ENCODE data around the gene TRAM2. TPM values are rescaled to one million over a fixed set of nuclear protein-coding genes. Genes with fewer than 3 reads are reported as not detected.
"Not testable (repeated sequence)": the region's sequence is repeated elsewhere in the genome, so short reads cannot be mapped to it uniquely, and the experiment has no call there.

The TRAM2 gene
- polyA plus RNA-seq, 1 experiment, result 134 TPM

DNA sequence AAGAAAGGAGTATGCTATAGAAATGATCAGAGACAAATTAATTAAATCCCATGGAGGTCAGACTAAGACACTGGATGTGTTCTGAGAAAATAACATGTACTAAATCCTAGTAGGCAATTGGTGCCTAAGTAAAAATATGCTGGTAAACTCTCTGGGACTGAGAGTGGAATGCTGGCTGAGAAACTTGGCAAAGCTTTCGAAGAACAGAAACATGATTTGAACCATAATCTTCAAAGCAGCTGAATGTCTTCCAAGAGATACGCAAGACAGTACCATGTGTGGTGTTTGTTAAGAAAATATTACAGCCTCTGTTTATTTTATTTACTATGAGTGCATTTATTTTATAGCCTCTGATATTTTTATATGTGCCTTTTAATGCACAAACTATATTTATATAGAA lies 101.6 kb downstream of the TRAM2 start:
- no peaks in the 10 kb centered on the region for H3K27me3 ChIP-seq (ENCODE audit: control insufficient read depth, insufficient read depth, low read length)
- ChIA-PET CTCF (interaction anchor here (1.3 kb wide), 1 partner anchor 15 kb away, joined by 4 read pairs; no protein-coding TSS in a partner anchor), POLR2A (no interaction called here)
- H3K36me3 ChIP-seq (ENCODE audit: control insufficient read depth, insufficient read depth, low read length), result no peaks in the 10 kb centered on the region
- H3K4me3 ChIP-seq (ENCODE audit: low read depth, low read length), result no peak overlapping the region
- DNase-seq (ENCODE audit: low read depth), result no peak
- TF ChIP-seq, protein P1, sequence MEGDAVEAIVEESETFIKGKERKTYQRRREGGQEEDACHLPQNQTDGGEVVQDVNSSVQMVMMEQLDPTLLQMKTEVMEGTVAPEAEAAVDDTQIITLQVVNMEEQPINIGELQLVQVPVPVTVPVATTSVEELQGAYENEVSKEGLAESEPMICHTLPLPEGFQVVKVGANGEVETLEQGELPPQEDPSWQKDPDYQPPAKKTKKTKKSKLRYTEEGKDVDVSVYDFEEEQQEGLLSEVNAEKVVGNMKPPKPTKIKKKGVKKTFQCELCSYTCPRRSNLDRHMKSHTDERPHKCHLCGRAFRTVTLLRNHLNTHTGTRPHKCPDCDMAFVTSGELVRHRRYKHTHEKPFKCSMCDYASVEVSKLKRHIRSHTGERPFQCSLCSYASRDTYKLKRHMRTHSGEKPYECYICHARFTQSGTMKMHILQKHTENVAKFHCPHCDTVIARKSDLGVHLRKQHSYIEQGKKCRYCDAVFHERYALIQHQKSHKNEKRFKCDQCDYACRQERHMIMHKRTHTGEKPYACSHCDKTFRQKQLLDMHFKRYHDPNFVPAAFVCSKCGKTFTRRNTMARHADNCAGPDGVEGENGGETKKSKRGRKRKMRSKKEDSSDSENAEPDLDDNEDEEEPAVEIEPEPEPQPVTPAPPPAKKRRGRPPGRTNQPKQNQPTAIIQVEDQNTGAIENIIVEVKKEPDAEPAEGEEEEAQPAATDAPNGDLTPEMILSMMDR (IDR thresholded peaks at IDR 0.05; ENCODE audit: insufficient read depth, low read depth, low read length), result no peak

DNA sequence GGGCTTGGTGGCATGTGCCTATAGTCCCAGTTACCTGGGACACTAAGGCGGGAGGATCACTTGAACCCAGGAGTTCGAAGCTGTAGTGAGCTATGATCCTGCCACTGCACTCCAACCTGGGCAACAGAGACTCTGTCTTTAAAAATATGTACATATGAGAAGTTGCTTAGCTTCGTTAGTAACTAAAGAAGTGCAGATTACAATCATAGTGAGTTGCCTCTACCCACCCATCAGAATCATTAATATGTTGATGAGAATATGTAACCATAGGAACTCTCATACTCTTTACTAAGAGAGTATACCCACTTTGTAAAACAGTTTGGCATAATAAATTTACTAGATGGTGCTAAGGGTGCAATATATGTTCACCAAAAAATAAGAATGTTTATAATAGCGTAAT lies 102.7 kb downstream of the TRAM2 start:
- Histone ChIP-seq H3K27me3 (ENCODE audit: control insufficient read depth, insufficient read depth, low read length) (no peaks in the 10 kb centered on the region), H3K4me3 (ENCODE audit: low read depth, low read length) (no peak overlapping the region), H3K36me3 (ENCODE audit: control insufficient read depth, insufficient read depth, low read length) (no peaks in the 10 kb centered on the region)
- CTCF ChIA-PET, result no interaction called here
- POLR2A ChIA-PET, result no interaction called here
- TF ChIP-seq, protein P1 (IDR thresholded peaks at IDR 0.05; ENCODE audit: insufficient read depth, low read depth, low read length), result no peak
- DNase-seq (ENCODE audit: low read depth), result no peak

DNA sequence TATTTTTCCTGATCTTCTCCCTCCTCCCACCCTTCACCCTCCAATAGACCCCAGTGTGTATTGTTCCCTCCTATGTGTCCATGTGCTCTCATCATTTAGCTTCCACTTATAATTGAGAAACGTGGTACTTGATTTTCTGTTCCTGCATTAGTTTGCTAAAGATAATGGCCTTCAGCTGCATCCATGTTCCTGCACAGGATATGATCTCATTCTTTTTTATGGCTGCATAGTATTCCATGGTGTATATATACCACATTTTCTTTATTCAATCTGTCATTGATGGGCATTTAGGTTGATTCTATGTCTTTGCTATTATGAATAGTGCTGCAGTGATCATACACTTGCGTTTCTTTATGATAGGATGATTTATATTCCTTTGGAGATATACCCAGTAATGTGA lies 115.7 kb downstream of the TRAM2 start:
- H3K27me3 ChIP-seq (ENCODE audit: control insufficient read depth, insufficient read depth, low read length); H3K36me3 ChIP-seq (ENCODE audit: control insufficient read depth, insufficient read depth, low read length); DNase-seq (ENCODE audit: low read depth); H3K4me3 ChIP-seq (ENCODE audit: low read depth, low read length): not testable (repeated sequence)
- ChIA-PET POLR2A (interaction anchor here (0.6 kb wide), 1 partner anchor 22 kb away, joined by 3 read pairs; no protein-coding TSS in a partner anchor), CTCF (interaction anchor here (0.6 to 1.3 kb wide), 2 partner anchors 10 to 596 kb away, joined by 3 to 6 read pairs; no protein-coding TSS in a partner anchor)

DNA sequence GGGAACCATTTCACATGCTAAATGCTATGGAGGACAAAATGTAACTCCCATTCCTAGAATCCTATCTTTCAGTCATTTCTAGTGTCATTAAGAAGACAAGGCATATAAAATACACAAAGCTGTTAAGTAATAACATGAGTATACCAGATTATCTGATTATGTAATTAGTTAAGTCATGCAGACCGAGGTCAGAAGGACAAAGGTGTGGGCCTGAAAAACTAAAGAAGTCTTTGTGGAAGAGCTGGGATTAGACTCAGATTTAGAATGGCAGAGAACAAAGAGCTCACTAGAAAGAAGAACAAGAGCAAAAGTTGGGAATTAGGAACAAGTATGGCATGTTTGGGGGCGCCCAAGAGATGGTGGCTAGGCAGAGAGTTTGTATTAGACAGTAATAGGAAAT lies 119.8 kb downstream of the TRAM2 start:
- ChIA-PET CTCF (interaction anchor here (1.1 kb wide), 1 partner anchor 11 kb away, joined by 3 read pairs; no protein-coding TSS in a partner anchor), POLR2A (no interaction called here)
- Histone ChIP-seq H3K4me3 (ENCODE audit: low read depth, low read length) (no peak overlapping the region), H3K27me3 (ENCODE audit: control insufficient read depth, insufficient read depth, low read length) (no peaks in the 10 kb centered on the region), H3K36me3 (ENCODE audit: control insufficient read depth, insufficient read depth, low read length) (no peaks in the 10 kb centered on the region; the same call in 1 of the 2 replicates)
- no peak for DNase-seq (ENCODE audit: low read depth)
- TF ChIP-seq, protein P1 (IDR thresholded peaks at IDR 0.05; ENCODE audit: insufficient read depth, low read depth, low read length), result no peak

DNA sequence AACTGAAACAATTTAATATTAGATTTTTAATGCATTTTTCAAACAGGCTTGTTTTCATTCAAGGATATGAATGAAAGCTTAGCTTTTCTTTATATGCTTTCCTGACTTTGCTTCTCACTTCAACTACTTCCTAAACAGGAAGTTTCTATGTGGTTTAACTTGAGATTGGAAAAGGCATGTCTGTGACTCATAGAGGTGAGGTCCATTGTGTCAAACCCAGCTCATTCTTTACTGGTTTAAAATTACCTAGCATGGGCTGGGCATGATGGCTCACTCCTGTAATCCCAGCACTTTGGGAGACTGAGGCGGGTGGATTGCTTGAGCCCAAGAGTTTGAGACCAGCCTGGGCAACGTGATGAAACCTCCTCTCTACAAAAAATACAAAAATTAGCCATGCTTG lies 122.3 kb downstream of the TRAM2 start:
- Histone ChIP-seq H3K4me3 (ENCODE audit: low read depth, low read length) (no peak overlapping the region), H3K27me3 (ENCODE audit: control insufficient read depth, insufficient read depth, low read length) (no peaks in the 10 kb centered on the region), H3K36me3 (ENCODE audit: control insufficient read depth, insufficient read depth, low read length) (no peaks in the 10 kb centered on the region; the same call in 1 of the 2 replicates)
- TF ChIP-seq, protein P1 (IDR thresholded peaks at IDR 0.05; ENCODE audit: insufficient read depth, low read depth, low read length), result no peak
- POLR2A ChIA-PET, result no interaction called here
- DNase-seq (ENCODE audit: low read depth), result no peak
- CTCF ChIA-PET, result interaction anchor here (0.9 to 2.0 kb wide), 2 partner anchors 14 to 70 kb away, joined by 3 to 4 read pairs; no protein-coding TSS in a partner anchor

Other genes with a start within 250 kb of the TRAM2 start
- gene PAQR8, start 214.9 kb downstream of the TRAM2 start, polyA plus RNA-seq (2011; rRNA removed), result 2.2 and 2.3 TPM in 2 replicates
- gene EFHC1, start 156.7 kb downstream of the TRAM2 start, polyA plus RNA-seq (2011; rRNA removed), result 16.6 and 26.3 TPM in 2 replicates
- 20.4 and 30.0 TPM in 2 replicates for gene TMEM14A, start 94.1 kb upstream of the TRAM2 start, polyA plus RNA-seq (2011; rRNA removed)
- not detected in 2 replicates for gene GSTA2, start 186.4 kb upstream of the TRAM2 start, polyA plus RNA-seq (2011; rRNA removed)
- gene GSTA1, start 226.8 kb upstream of the TRAM2 start, polyA plus RNA-seq (2011; rRNA removed), result 0.20 TPM in 1 of 2 replicates, not detected in the other

Measured in BJ (cell line).